ENCODE measurements around the gene CCDC183.
"Not testable (repeated sequence)": the region's sequence is repeated elsewhere in the genome, so short reads cannot be mapped to it uniquely, and the experiment has no call there.

The CCDC183 gene

GRCh38 chr9:136840140-136840876 lies 44.2 kb downstream of the CCDC183 start:
- no peak for DNase-seq

GRCh38 chr9:136840877-136841645 lies 44.9 kb downstream of the CCDC183 start:
- peak; percentile 85 for DNase-seq

GRCh38 chr9:136841646-136842379 lies 45.7 kb downstream of the CCDC183 start:
- not testable (repeated sequence) for DNase-seq

- peak; percentile 61 for DNase-seq
These were observed 46.3 kb downstream of the CCDC183 start, which contains the start of gene AJM1 for GRCh38 chr9:136842380-136842948. Gene AJM1 (plus strand): TSS chr9:136842478. CDS start chr9:136844415, 1,937 bp downstream.

GRCh38 chr9:136843159-136843800 lies 47.1 kb downstream of the CCDC183 start:
- not testable (repeated sequence) for DNase-seq

GRCh38 chr9:136843801-136844740 lies 47.9 kb downstream of the CCDC183 start:
- DNase-seq: peak; percentile 38

GRCh38 chr9:136844761-136845464 lies 48.8 kb downstream of the CCDC183 start:
- DNase-seq: no peak

GRCh38 chr9:136845465-136846260 lies 49.5 kb downstream of the CCDC183 start:
- no peak for DNase-seq

- no peak for DNase-seq
These were observed 50.4 kb downstream of the CCDC183 start for GRCh38 chr9:136846376-136847087.

GRCh38 chr9:136847088-136847825 lies 51.1 kb downstream of the CCDC183 start:
- DNase-seq: peak; percentile 81

GRCh38 chr9:136847826-136848392 lies 51.8 kb downstream of the CCDC183 start:
- peak; percentile 79 for DNase-seq

- peak; percentile 75 for DNase-seq
These were observed 52.4 kb downstream of the CCDC183 start for GRCh38 chr9:136848393-136849037.

GRCh38 chr9:136849038-136849959 lies 53.2 kb downstream of the CCDC183 start, which contains the start of gene PHPT1:
Gene PHPT1 (plus strand): TSS chr9:136849409. CDS start chr9:136849431, 22 bp downstream.
- peak; percentile 97 for DNase-seq

GRCh38 chr9:136849960-136850865 lies 54.1 kb downstream of the CCDC183 start:
- DNase-seq: no peak
